Measurements from ENCODE around the gene NFATC1. TPM values are rescaled to one million over a fixed set of nuclear protein-coding genes. Genes with fewer than 3 reads are reported as not detected.

NFATC1 gene
- total and polyA plus RNA-seq, 2 donors (not counting 1 experiment from before 2014, with no cell fraction given): 0.92 to 4.3 TPM

GRCh38 chr18:79577451-79578395 lies 182.0 kb downstream of the NFATC1 start:
- peak in 1 of 2 donors; percentile 61 for DNase-seq (ENCODE audit: low read depth in 2 of 2)
- Histone ChIP-seq H4K20me1 (ENCODE audit: control insufficient read depth, extremely low read depth, insufficient read depth, low read length) (no peaks in the 10 kb centered on the region), H3K4me3 (replicated peaks in 1 of 4; ENCODE audit: control extremely low read depth in 1 of 4, insufficient read depth in 1 of 4, low read depth in 3 of 4, low read length in 4 of 4) (no peak overlapping the region), H3K4me2 (ENCODE audit: extremely low read depth, insufficient read depth, low read length) (no peak overlapping the region), H3K27me3 (ENCODE audit: control insufficient read depth, insufficient read depth, low read length) (no peaks in the 10 kb centered on the region), H3K9ac (ENCODE audit: insufficient read depth, low read length) (no peak overlapping the region), H3K9me3 (ENCODE audit: control insufficient read depth, insufficient read depth, low read depth, low read length) (peaks cover 8% of the 10 kb centered on the region), H3K36me3 (ENCODE audit: control insufficient read depth, insufficient read depth, low read length) (no peaks in the 10 kb centered on the region), H3K27ac (ENCODE audit: insufficient read depth, low read length) (no peak overlapping the region), H2AFZ (ENCODE audit: low read length) (no peak overlapping the region), H3K4me1 (ENCODE audit: control insufficient read depth, extremely low read depth, insufficient read depth, low read length) (no peaks in the 10 kb centered on the region), H3K79me2 (ENCODE audit: control insufficient read depth, insufficient read depth, low read length) (no peaks in the 10 kb centered on the region)
- TF ChIP-seq CTCF (conservative IDR thresholded peaks at IDR 0.05 in 1 of 2, IDR thresholded peaks at IDR 0.05 in 1 of 2; ENCODE audit: low read depth in 1 of 2, low read length in 2 of 2) (no peak), EZH2 (IDR thresholded peaks at IDR 0.05; ENCODE audit: low read length, missing control alignments) (no peak)

GRCh38 chr18:79578396-79579260 lies 182.9 kb downstream of the NFATC1 start:
- Histone ChIP-seq H3K4me2 (ENCODE audit: extremely low read depth, insufficient read depth, low read length) (no peak overlapping the region), H3K9me3 (ENCODE audit: control insufficient read depth, insufficient read depth, low read depth, low read length) (peaks cover 10% of the 10 kb centered on the region), H3K4me3 (replicated peaks in 1 of 4; ENCODE audit: control extremely low read depth in 1 of 4, insufficient read depth in 1 of 4, low read depth in 3 of 4, low read length in 4 of 4) (no peak overlapping the region), H3K4me1 (ENCODE audit: control insufficient read depth, extremely low read depth, insufficient read depth, low read length) (no peaks in the 10 kb centered on the region), H3K36me3 (ENCODE audit: control insufficient read depth, insufficient read depth, low read length) (no peaks in the 10 kb centered on the region), H3K9ac (ENCODE audit: insufficient read depth, low read length) (no peak overlapping the region), H3K27me3 (ENCODE audit: control insufficient read depth, insufficient read depth, low read length) (no peaks in the 10 kb centered on the region), H3K79me2 (ENCODE audit: control insufficient read depth, insufficient read depth, low read length) (no peaks in the 10 kb centered on the region), H4K20me1 (ENCODE audit: control insufficient read depth, extremely low read depth, insufficient read depth, low read length) (no peaks in the 10 kb centered on the region), H2AFZ (ENCODE audit: low read length) (no peak overlapping the region), H3K27ac (ENCODE audit: insufficient read depth, low read length) (no peak overlapping the region)
- no peak for DNase-seq (ENCODE audit: low read depth in 2 of 2)
- TF ChIP-seq EZH2 (IDR thresholded peaks at IDR 0.05; ENCODE audit: low read length, missing control alignments): no peak
